DND-41 (cell line): Measurements from ENCODE around the gene ASTN1.

ENCODE experiments used
- ATAC-seq: fragments of 200-7000 bp; cut with Tn5 transposase; 3 replicates; pipeline ENCODE4 v1.9.1; 2021; ENCODE audit warnings: low read depth; ENCODE audit not compliant: insufficient read depth
- DNase-seq: peaks from one replicate; pipeline ENCODE4 v3.0.0-alpha.2; 2020
- H2AFZ ChIP-seq: 2 replicates; pipeline ENCODE4 v1.6.0; 2012; ENCODE audit warnings: low read depth, low read length
- H3K27ac ChIP-seq: 2 replicates; pipeline ENCODE4 v1.5.1; 2012; ENCODE audit warnings: low read length, inconsistent platforms
- H3K27me3 ChIP-seq: fragments of 200-600 bp; sonication (generic); 2 replicates; pipeline ENCODE4 v1.6.0; 2012; ENCODE audit warnings: low read length, mild to moderate bottlenecking, inconsistent platforms; ENCODE audit not compliant: insufficient read depth, poor library complexity
- H3K36me3 ChIP-seq: 2 replicates; pipeline ENCODE4 v1.5.1; 2012; ENCODE audit warnings: low read length, inconsistent platforms; ENCODE audit not compliant: insufficient read depth
- H3K4me1 ChIP-seq: 2 replicates; pipeline ENCODE4 v1.5.1; 2012; ENCODE audit warnings: mild to moderate bottlenecking, low read length; ENCODE audit not compliant: insufficient read depth
- H3K4me2 ChIP-seq: 2 replicates; pipeline ENCODE4 v1.6.0; 2012; ENCODE audit warnings: mild to moderate bottlenecking, moderate library complexity, low read length, inconsistent platforms; ENCODE audit not compliant: insufficient read depth
- H3K4me3 ChIP-seq, 2 experiments: fragments of 200-600 bp in 1 of 2; shearing (Covaris generic) in 1 of 2; 2 replicates each; pipeline ENCODE4 v1.5.1; 2012 to 2016; ENCODE audit warnings: inconsistent platforms in 2 of 2, low read length in 2 of 2, mild to moderate bottlenecking in 2 of 2, low read depth in 1 of 2, moderate library complexity in 1 of 2
- H3K79me2 ChIP-seq: 2 replicates; pipeline ENCODE4 v1.6.0; 2012; ENCODE audit warnings: low read length, inconsistent platforms; ENCODE audit not compliant: insufficient read depth
- H3K9ac ChIP-seq: 2 replicates; pipeline ENCODE4 v1.6.0; 2012; ENCODE audit warnings: low read depth, mild to moderate bottlenecking, inconsistent platforms, low read length, moderate library complexity
- H3K9me3 ChIP-seq: 2 replicates; pipeline ENCODE4 v1.5.1; 2012; ENCODE audit warnings: low read length, moderate library complexity, mild to moderate bottlenecking, inconsistent platforms; ENCODE audit not compliant: insufficient read depth, severe bottlenecking
- H4K20me1 ChIP-seq: 2 replicates; pipeline ENCODE4 v1.6.0; 2012; ENCODE audit warnings: low read length; ENCODE audit not compliant: insufficient read depth
- EZH2 ChIP-seq: IDR thresholded peaks from 3 replicates; pipeline ENCODE4 v1.6.1; 2012; ENCODE audit warnings: borderline replicate concordance, low read depth, mild to moderate bottlenecking, moderate library complexity, low read length, inconsistent platforms; ENCODE audit not compliant: severe bottlenecking
- TF ChIP-seq, protein P1 (sequence below): IDR thresholded peaks from 2 replicates; pipeline ENCODE4 v1.5.1; 2012; ENCODE audit warnings: borderline replicate concordance, low read length, moderate library complexity, mild to moderate bottlenecking; ENCODE audit not compliant: poor library complexity, severe bottlenecking; ENCODE audit errors: extremely low read depth

The ASTN1 gene

DNA sequence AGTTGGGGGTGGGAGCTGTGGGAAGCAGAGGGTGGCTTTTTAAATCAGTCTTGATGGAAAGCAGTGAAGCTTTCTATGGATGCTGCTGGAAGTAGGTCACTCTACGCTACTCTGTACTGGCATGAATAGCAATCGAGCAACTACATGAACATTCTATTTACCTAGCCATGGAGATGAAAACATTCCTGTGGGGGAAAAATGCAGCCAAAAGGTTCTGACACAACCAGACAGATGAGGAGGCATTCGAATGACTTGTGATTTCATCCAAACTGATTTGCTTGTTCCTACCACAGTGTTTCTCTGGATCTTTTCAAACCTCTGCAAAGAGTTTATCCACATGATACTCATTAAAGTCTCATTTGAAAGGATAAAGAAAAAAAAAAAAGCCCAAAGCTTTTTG lies 95.0 kb downstream of the ASTN1 start:
- no peaks in the 10 kb centered on the region for H3K27me3 ChIP-seq
- no peak overlapping the region for H3K4me3 ChIP-seq
- no peaks in the 10 kb centered on the region for H3K79me2 ChIP-seq
- DNase-seq = no peak
- no peaks in the 10 kb centered on the region for H3K4me1 ChIP-seq
- H4K20me1 ChIP-seq = no peaks in the 10 kb centered on the region
- H3K4me2 ChIP-seq = no peak overlapping the region
- no peaks in the 10 kb centered on the region for H3K36me3 ChIP-seq
- no peak overlapping the region for H2AFZ ChIP-seq
- no peak for ATAC-seq
- no peaks in the 10 kb centered on the region for H3K9me3 ChIP-seq
- H3K27ac ChIP-seq = no peak overlapping the region
- H3K9ac ChIP-seq = no peak overlapping the region
- TF ChIP-seq EZH2 = no peak
- TF ChIP-seq, protein P1, sequence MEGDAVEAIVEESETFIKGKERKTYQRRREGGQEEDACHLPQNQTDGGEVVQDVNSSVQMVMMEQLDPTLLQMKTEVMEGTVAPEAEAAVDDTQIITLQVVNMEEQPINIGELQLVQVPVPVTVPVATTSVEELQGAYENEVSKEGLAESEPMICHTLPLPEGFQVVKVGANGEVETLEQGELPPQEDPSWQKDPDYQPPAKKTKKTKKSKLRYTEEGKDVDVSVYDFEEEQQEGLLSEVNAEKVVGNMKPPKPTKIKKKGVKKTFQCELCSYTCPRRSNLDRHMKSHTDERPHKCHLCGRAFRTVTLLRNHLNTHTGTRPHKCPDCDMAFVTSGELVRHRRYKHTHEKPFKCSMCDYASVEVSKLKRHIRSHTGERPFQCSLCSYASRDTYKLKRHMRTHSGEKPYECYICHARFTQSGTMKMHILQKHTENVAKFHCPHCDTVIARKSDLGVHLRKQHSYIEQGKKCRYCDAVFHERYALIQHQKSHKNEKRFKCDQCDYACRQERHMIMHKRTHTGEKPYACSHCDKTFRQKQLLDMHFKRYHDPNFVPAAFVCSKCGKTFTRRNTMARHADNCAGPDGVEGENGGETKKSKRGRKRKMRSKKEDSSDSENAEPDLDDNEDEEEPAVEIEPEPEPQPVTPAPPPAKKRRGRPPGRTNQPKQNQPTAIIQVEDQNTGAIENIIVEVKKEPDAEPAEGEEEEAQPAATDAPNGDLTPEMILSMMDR = no peak

DNA sequence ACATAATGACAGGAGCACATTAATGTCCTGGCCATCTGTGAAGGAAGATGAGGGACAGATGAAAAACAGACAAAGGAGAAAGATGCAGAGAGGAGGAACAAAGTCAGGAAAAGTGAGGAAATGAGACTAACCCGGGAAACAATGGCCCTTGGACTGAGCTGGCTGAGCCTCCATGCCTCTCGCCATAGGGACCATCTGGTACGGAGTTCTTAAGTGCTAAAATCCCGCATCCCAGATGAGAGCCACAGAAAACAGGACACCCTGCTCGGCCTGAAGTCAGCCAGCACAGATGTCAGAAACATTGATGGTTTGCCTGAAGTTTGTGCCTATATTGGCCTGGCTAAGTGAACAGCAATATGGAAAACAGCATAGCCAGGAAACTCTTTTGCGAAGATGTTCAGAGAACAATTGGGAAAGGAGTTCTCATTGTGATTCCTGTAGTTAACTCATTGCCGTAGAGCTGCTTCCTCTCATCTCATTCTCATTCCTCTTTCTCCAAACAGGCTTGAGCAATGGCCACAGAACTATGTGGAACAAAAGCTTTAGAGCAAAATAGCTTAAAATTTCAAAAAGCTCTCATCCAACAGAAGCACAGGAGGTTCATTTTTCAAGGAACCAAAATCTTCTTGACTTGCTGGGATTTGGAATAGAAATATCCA lies 96.6 kb downstream of the ASTN1 start:
- no peaks in the 10 kb centered on the region for H3K4me1 ChIP-seq
- H2AFZ ChIP-seq = no peak overlapping the region
- H3K27me3 ChIP-seq = no peaks in the 10 kb centered on the region
- H3K27ac ChIP-seq = no peak overlapping the region
- no peak overlapping the region for H3K4me3 ChIP-seq
- ATAC-seq (no peak), DNase-seq (no peak)
- no peaks in the 10 kb centered on the region for H3K9me3 ChIP-seq
- no peaks in the 10 kb centered on the region for H3K79me2 ChIP-seq
- no peak overlapping the region for H3K4me2 ChIP-seq
- H4K20me1 ChIP-seq = no peaks in the 10 kb centered on the region
- no peaks in the 10 kb centered on the region for H3K36me3 ChIP-seq
- no peak overlapping the region for H3K9ac ChIP-seq
- no peak for TF ChIP-seq EZH2
- TF ChIP-seq, protein P1 = no peak

DNA sequence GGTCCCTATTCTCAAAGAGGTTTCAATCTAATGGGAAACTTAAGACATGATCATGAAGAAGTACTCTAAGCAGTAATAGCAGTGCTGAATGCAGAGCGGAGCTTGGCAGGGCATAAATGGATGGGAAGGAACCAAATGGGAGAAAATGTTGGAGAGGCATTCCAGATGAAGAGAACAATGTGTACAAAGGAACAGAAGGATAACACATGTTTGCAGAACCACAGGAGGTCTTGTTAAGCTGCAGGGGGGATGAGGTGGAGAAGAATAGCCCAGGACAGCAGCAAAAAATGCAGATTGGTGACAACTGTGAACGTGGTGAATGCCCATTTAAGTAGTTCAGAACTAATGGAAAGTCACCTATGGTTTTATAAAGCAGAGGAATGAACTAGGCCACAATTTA lies 99.1 kb downstream of the ASTN1 start:
- H3K79me2 ChIP-seq = no peaks in the 10 kb centered on the region
- no peak overlapping the region for H3K4me3 ChIP-seq
- H3K4me2 ChIP-seq = no peak overlapping the region
- H3K4me1 ChIP-seq = no peaks in the 10 kb centered on the region
- DNase-seq (no peak), ATAC-seq (no peak)
- H3K27ac ChIP-seq = no peak overlapping the region
- H3K9me3 ChIP-seq = no peaks in the 10 kb centered on the region
- H3K36me3 ChIP-seq = no peaks in the 10 kb centered on the region
- no peaks in the 10 kb centered on the region for H3K27me3 ChIP-seq
- no peak overlapping the region for H2AFZ ChIP-seq
- H3K9ac ChIP-seq = no peak overlapping the region
- H4K20me1 ChIP-seq = no peaks in the 10 kb centered on the region
- TF ChIP-seq, protein P1 = no peak
- no peak for TF ChIP-seq EZH2

DNA sequence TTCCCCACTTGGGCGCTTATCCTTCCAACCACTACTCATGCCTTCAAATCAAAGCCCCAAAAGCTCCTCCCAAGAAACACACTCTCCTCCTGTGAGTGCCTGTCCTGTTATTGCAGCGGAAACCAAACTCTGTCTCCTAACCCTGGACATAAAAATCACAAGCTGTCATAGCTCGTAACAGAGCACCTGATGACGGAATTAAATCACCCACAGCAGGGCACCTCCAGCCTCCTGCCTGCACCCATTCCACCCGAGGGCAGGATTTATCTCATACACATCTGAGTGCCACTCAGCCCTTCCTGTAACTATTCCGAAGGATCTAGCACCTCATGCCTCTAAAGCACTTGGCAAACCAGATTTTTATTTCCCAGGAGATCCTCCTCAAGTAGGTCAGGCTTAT lies 100.9 kb downstream of the ASTN1 start:
- H3K27ac ChIP-seq = no peak overlapping the region
- H3K9ac ChIP-seq = no peak overlapping the region
- no peaks in the 10 kb centered on the region for H4K20me1 ChIP-seq
- no peaks in the 10 kb centered on the region for H3K27me3 ChIP-seq
- no peaks in the 10 kb centered on the region for H3K36me3 ChIP-seq
- no peaks in the 10 kb centered on the region for H3K79me2 ChIP-seq
- no peaks in the 10 kb centered on the region for H3K9me3 ChIP-seq
- H3K4me3 ChIP-seq = no peak overlapping the region
- no peak for TF ChIP-seq EZH2
- TF ChIP-seq, protein P1 = no peak
- H3K4me1 ChIP-seq = no peaks in the 10 kb centered on the region
- DNase-seq = no peak
- H2AFZ ChIP-seq = no peak overlapping the region
- no peak for ATAC-seq
- no peak overlapping the region for H3K4me2 ChIP-seq
